IMR-90 (cell line): Measurements from ENCODE around the gene SCAF1. TPM values are rescaled to one million over a fixed set of nuclear protein-coding genes. Genes with fewer than 3 reads are reported as not detected.

Experiments used
- ATAC-seq: fragments of 200-7000 bp; cut with Tn5 transposase; 2 replicates; pipeline ENCODE4 v1.9.1; 2020; ENCODE audit warnings: low read depth, mild to moderate bottlenecking, moderate library complexity
- BruUV-seq: library from RNA; stranded (reverse); fragments of 400-500 nt; replicated peaks from 2 replicates; lab custom pipeline; 2021; lab: Mats Ljungman, UMichigan
- CTCF ChIA-PET: fragments of 300-600 bp; formaldehyde crosslinking; extraction: SDS; loops from one replicate; lab custom pipeline; 2021; ENCODE audit warnings: antibody characterized with exemption; lab: Yijun Ruan, JAX
- POLR2A ChIA-PET: fragments of 300-600 bp; sonication (Branson Sonifier 250); formaldehyde crosslinking; loops from one replicate; lab custom pipeline; 2022; ENCODE audit warnings: antibody characterized with exemption; ENCODE audit not compliant: unreplicated experiment; lab: Charles Lee
- DNase-seq: peaks from one replicate; pipeline ENCODE4 v3.0.0; 2013
- H2AFZ ChIP-seq: replicated peaks from 2 replicates; pipeline ENCODE3; 2013; ENCODE audit warnings: low read length, mild to moderate bottlenecking; ENCODE audit not compliant: poor library complexity
- H2AK5ac ChIP-seq: 2 replicates; pipeline ENCODE4 v1.6.1; 2013; ENCODE audit warnings: low read depth, low read length, inconsistent platforms
- H2AK9ac ChIP-seq: replicated peaks from 2 replicates; pipeline ENCODE3; 2013; ENCODE audit warnings: mild to moderate bottlenecking, low read depth, low read length, moderate library complexity; ENCODE audit not compliant: poor library complexity
- H2BK120ac ChIP-seq: 2 replicates; pipeline ENCODE4 v1.6.1; 2013; ENCODE audit warnings: low read depth, low read length, inconsistent platforms
- H2BK15ac ChIP-seq: 3 replicates; pipeline ENCODE4 v1.6.1; 2013; ENCODE audit warnings: low read depth, low read length, inconsistent platforms
- H2BK20ac ChIP-seq: 2 replicates; pipeline ENCODE4 v1.6.1; 2013; ENCODE audit warnings: low read depth, mild to moderate bottlenecking, inconsistent platforms, low read length, moderate library complexity
- H2BK5ac ChIP-seq: 2 replicates; pipeline ENCODE4 v1.6.1; 2013; ENCODE audit warnings: mild to moderate bottlenecking, low read depth, low read length, inconsistent platforms; ENCODE audit not compliant: poor library complexity, severe bottlenecking
- H3K14ac ChIP-seq: replicated peaks from 2 replicates; pipeline ENCODE4 v1.6.1; 2013; ENCODE audit warnings: low read depth, low read length, inconsistent platforms
- H3K18ac ChIP-seq: 2 replicates; pipeline ENCODE4 v1.6.1; 2013; ENCODE audit warnings: low read depth, low read length, control low read depth
- H3K23ac ChIP-seq: 2 replicates; pipeline ENCODE4 v1.6.1; 2013; ENCODE audit warnings: low read depth, low read length, inconsistent platforms
- H3K27ac ChIP-seq: 2 replicates; pipeline ENCODE4 v1.5.1; 2013; ENCODE audit warnings: mild to moderate bottlenecking, control low read depth, low read length; ENCODE audit not compliant: insufficient read depth
- H3K27me3 ChIP-seq: 2 replicates; pipeline ENCODE4 v1.6.1; 2013; ENCODE audit warnings: low read length; ENCODE audit not compliant: control insufficient read depth, insufficient read depth
- H3K36me3 ChIP-seq: 2 replicates; pipeline ENCODE4 v1.6.1; 2013; ENCODE audit warnings: low read length, mixed read lengths; ENCODE audit not compliant: control insufficient read depth, insufficient read depth
- H3K4ac ChIP-seq: 2 replicates; pipeline ENCODE4 v1.6.1; 2013; ENCODE audit warnings: low read depth, low read length, inconsistent platforms
- H3K4me1 ChIP-seq: 2 replicates; pipeline ENCODE4 v1.6.1; 2013; ENCODE audit warnings: low read length, mixed read lengths; ENCODE audit not compliant: control insufficient read depth, insufficient read depth
- H3K4me2 ChIP-seq: 2 replicates; pipeline ENCODE4 v1.6.1; 2013; ENCODE audit warnings: low read depth, mild to moderate bottlenecking, control low read depth, low read length, moderate library complexity
- H3K4me3 ChIP-seq: 2 replicates; pipeline ENCODE4 v1.5.1; 2013; ENCODE audit warnings: low read depth, mild to moderate bottlenecking, control low read depth, low read length, moderate library complexity; ENCODE audit not compliant: insufficient read depth
- H3K56ac ChIP-seq: 2 replicates; pipeline ENCODE4 v1.6.1; 2013; ENCODE audit warnings: low read length, inconsistent platforms; ENCODE audit not compliant: insufficient read depth; ENCODE audit errors: extremely low read depth
- H3K79me1 ChIP-seq, 2 experiments: 2 replicates each; pipeline ENCODE4 v1.6.1; 2013; ENCODE audit warnings: low read length in 2 of 2, inconsistent platforms in 1 of 2, low read depth in 1 of 2
- H3K9ac ChIP-seq: 2 replicates; pipeline ENCODE4 v1.6.1; 2013; ENCODE audit warnings: low read depth, low read length, control low read depth
- H3K9me1 ChIP-seq: 2 replicates; pipeline ENCODE4 v1.6.1; 2013; ENCODE audit warnings: low read length, inconsistent platforms; ENCODE audit not compliant: insufficient read depth
- H3K9me3 ChIP-seq: 2 replicates; pipeline ENCODE4 v1.6.1; 2013; ENCODE audit warnings: low read length; ENCODE audit not compliant: control insufficient read depth, insufficient read depth
- H4K20me1 ChIP-seq: 2 replicates; pipeline ENCODE4 v1.6.1; 2013; ENCODE audit warnings: low read length, inconsistent platforms; ENCODE audit not compliant: insufficient read depth
- H4K5ac ChIP-seq: 2 replicates; pipeline ENCODE4 v1.6.1; 2013; ENCODE audit warnings: mild to moderate bottlenecking, low read depth, low read length, control low read depth
- H4K8ac ChIP-seq, 2 experiments: 2 replicates each; pipeline ENCODE4 v1.6.1; 2013; ENCODE audit warnings: low read depth in 2 of 2, low read length in 2 of 2, control low read depth in 1 of 2, inconsistent platforms in 1 of 2
- H4K91ac ChIP-seq: 2 replicates; pipeline ENCODE4 v1.6.1; 2013; ENCODE audit warnings: low read depth, low read length, inconsistent platforms; ENCODE audit not compliant: insufficient read depth
- BHLHE40 ChIP-seq: fragments of 150-350 bp; IDR thresholded peaks from 2 replicates; pipeline ENCODE4 v1.6.1; 2016; ENCODE audit warnings: mild to moderate bottlenecking, low read depth, low read length
- CEBPB ChIP-seq: IDR thresholded peaks from 2 replicates; pipeline ENCODE4 v1.6.1; 2012; ENCODE audit warnings: low read depth, low read length, improper control_type of control experiment
- MAFK ChIP-seq: IDR thresholded peaks from 2 replicates; pipeline ENCODE4 v1.6.1; 2012; ENCODE audit warnings: low read depth, low read length, improper control_type of control experiment
- POLR2A ChIP-seq: IDR thresholded peaks from 2 replicates; pipeline ENCODE4 v1.6.1; 2012; ENCODE audit warnings: mild to moderate bottlenecking, low read depth, low read length
- RAD21 ChIP-seq: IDR thresholded peaks from 2 replicates; pipeline ENCODE4 v1.6.1; 2012; ENCODE audit warnings: low read length, improper control_type of control experiment
- RCOR1 ChIP-seq: IDR thresholded peaks from 2 replicates; pipeline ENCODE4 v1.6.1; 2012; ENCODE audit warnings: mild to moderate bottlenecking, low read length, improper control_type of control experiment; ENCODE audit not compliant: insufficient replicate concordance
- WGBS, 2 experiments: methylation state at CpG; one replicate each; pipeline versions ENCODE4 v1.1.5 to v1.1.7; 2013; ENCODE audit warnings: missing lambda C conversion rate in 2 of 2; ENCODE audit not compliant: insufficient read length in 1 of 2; ENCODE audit errors: extremely low coverage in 2 of 2; 5-methylcytosine and 5-hydroxymethylcytosine counted together
- dilution Hi-C: fragments of 300-500 bp; cut with HindIII; formaldehyde crosslinking; loops from one replicate; pipeline ENCODE4 v1.14.3; 2018; ENCODE audit warnings: low sequenced_read_pairs; ENCODE audit not compliant: unreplicated experiment
- in situ Hi-C: fragments of 300-500 bp; cut with MboI; formaldehyde crosslinking; loops from 3 replicates; pipeline ENCODE4 v1.14.3; 2019; ENCODE audit warnings: low sequenced_read_pairs, inconsistent platforms, mixed read lengths
- intact Hi-C: fragments of 100-400 bp; cut with micrococcal nuclease; formaldehyde crosslinking; loops from 2 replicates; pipeline ENCODE4 v1.10.0; 2022
- polyA plus RNA-seq, 3 experiments: library from polyadenylated mRNA; depleted of rRNA; stranded (reverse); fragments of >200 nt; gene quantifications; 2 replicates each; pipeline ENCODE4 v1.2.3, GENCODE V29; 2012; ENCODE audit warnings: low replicate concordance in 1 of 3
- total RNA-seq: library from RNA; depleted of rRNA; stranded (reverse); fragments of >200 nt; gene quantifications from 2 replicates; pipeline ENCODE4 v1.2.3, GENCODE V29; 2012

The SCAF1 gene
- total and polyA plus RNA-seq, 2 of the 4 experiments (the other 2 are of a cell fraction): 2.2 to 14.8 TPM

DNA sequence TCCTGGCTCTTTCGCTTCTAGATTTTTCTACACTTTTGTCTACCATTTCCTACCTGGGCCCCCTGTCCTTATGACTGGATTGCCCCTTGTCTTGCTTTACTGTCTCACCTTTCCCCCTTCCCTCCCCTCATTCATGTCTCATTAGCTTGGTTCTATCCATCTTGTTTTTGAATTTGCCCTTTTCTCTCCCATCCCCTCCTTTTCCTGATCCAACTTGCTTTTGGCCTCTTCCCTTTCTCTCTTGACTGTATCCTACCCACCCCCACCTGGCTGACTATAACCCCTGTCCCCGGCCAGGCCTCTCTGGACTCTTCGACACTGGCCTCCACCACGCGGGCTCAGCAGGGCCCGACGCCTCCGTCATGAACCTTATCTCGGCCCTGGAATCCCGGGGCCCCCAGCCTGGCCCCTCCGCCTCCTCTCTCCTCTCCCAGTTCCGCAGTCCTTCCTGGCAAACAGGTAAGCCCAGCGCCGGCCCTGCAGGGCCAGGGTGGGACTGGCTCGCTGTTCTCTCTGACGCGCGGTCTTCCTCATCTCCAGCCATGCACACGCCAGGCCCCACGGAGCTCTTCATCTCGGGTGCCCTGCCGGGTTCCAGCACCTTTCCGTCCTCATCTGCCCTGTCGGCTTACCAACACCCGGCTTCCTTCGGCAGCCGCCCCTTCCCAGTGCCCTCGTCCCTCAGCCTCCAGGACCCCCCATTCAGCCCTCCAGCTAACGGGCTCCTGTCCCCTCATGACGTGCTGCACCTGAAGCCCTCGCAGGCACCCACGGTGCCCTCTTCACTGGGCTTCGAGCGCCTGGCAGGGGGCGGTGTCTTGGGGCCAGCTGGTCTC is 47.6 kb upstream of the SCAF1 start:
- Histone ChIP-seq H2BK5ac (no peak overlapping the region), H3K4me3 (no peak overlapping the region), H3K9me1 (no peaks in the 10 kb centered on the region), H2BK20ac (no peak overlapping the region), H3K36me3 (peaks cover 40% of the 10 kb centered on the region), H3K4me2 (no peak overlapping the region), H4K8ac (no peak overlapping the region), H4K20me1 (peaks cover 39% of the 10 kb centered on the region), H3K27ac (no peak overlapping the region), H3K27me3 (no peaks in the 10 kb centered on the region), H3K23ac (no peak overlapping the region), H2AFZ (no peak overlapping the region), H2AK5ac (no peak overlapping the region), H3K18ac (no peak overlapping the region), H2AK9ac (no peak overlapping the region), H2BK15ac (no peak overlapping the region), H3K9me3 (no peaks in the 10 kb centered on the region), H2BK120ac (no peak overlapping the region), H4K5ac (no peak overlapping the region), H3K9ac (no peak overlapping the region), H4K91ac (no peak overlapping the region), H3K4ac (no peak overlapping the region), H3K56ac (no peak overlapping the region), H3K79me1 (peaks cover 12 to 38% of the 10 kb centered on the region in 2 experiments), H3K4me1 (peaks cover 7% of the 10 kb centered on the region; the same call in 1 of the 2 replicates), H3K14ac (no peak overlapping the region)
- ATAC-seq (no peak), DNase-seq (no peak)
- intact Hi-C loops (loop anchor here (5.0 kb wide), 1 partner anchor 83 kb away; the partner anchor contains the start of gene PRMT1), dilution Hi-C loops (no loop called here), in situ Hi-C loops (no loop called here)
- no TSS peak for BruUV-seq
- CTCF ChIA-PET: no interaction called here
- 96% methylated on average over 21 of the region's 35 CpGs; no CpG with 5 or more reads in 1 of the 2 experiments for WGBS, 2 experiments
- no peak for TF ChIP-seq CEBPB
- no peak for TF ChIP-seq POLR2A
- no peak for TF ChIP-seq MAFK
- no peak for TF ChIP-seq BHLHE40
- TF ChIP-seq RAD21: no peak
- no peak for TF ChIP-seq RCOR1
- POLR2A ChIA-PET: no interaction called here
